Subcutaneous abdominal adipose tissue (tissue), 5 donors: Measurements from ENCODE around the gene TMED10.

Experiments
- H3K27ac ChIP-seq: one replicate; pipeline ENCODE4 v1.7.0; 2013; ENCODE audit warnings: low read depth, mild to moderate bottlenecking, inconsistent platforms, low read length, moderate library complexity
- H3K27me3 ChIP-seq, 5 donors: one replicate each; pipeline ENCODE4 v1.7.0; 2013; ENCODE audit warnings: low read length in 5 of 5, inconsistent platforms in 1 of 5; ENCODE audit not compliant: control insufficient read depth in 5 of 5, insufficient read depth in 4 of 5
- H3K36me3 ChIP-seq, 5 donors: one replicate each; pipeline ENCODE4 v1.7.0; 2013; ENCODE audit warnings: low read length in 5 of 5; ENCODE audit not compliant: control insufficient read depth in 5 of 5, insufficient read depth in 5 of 5
- H3K4me1 ChIP-seq, 5 donors: one replicate each; pipeline ENCODE4 v1.7.0; 2013; ENCODE audit warnings: low read length in 5 of 5, mild to moderate bottlenecking in 3 of 5, moderate library complexity in 1 of 5; ENCODE audit not compliant: control insufficient read depth in 5 of 5, insufficient read depth in 5 of 5
- H3K4me3 ChIP-seq, 5 donors: one replicate each; pipeline ENCODE4 v1.7.0; 2013; ENCODE audit warnings: low read length in 5 of 5, low read depth in 1 of 5
- H3K9ac ChIP-seq, 5 donors: one replicate each; pipeline ENCODE4 v1.7.0; 2013; ENCODE audit warnings: low read length in 5 of 5, mild to moderate bottlenecking in 4 of 5, moderate library complexity in 3 of 5
- H3K9me3 ChIP-seq, 5 donors: one replicate each; pipeline ENCODE4 v1.7.0; 2013; ENCODE audit warnings: low read length in 5 of 5; ENCODE audit not compliant: control insufficient read depth in 5 of 5
- donor health status: healthy.
- donor health status: healthy.
- donor health status: healthy.
- donor health status: healthy.
- donor health status: healthy.

The TMED10 gene

DNA sequence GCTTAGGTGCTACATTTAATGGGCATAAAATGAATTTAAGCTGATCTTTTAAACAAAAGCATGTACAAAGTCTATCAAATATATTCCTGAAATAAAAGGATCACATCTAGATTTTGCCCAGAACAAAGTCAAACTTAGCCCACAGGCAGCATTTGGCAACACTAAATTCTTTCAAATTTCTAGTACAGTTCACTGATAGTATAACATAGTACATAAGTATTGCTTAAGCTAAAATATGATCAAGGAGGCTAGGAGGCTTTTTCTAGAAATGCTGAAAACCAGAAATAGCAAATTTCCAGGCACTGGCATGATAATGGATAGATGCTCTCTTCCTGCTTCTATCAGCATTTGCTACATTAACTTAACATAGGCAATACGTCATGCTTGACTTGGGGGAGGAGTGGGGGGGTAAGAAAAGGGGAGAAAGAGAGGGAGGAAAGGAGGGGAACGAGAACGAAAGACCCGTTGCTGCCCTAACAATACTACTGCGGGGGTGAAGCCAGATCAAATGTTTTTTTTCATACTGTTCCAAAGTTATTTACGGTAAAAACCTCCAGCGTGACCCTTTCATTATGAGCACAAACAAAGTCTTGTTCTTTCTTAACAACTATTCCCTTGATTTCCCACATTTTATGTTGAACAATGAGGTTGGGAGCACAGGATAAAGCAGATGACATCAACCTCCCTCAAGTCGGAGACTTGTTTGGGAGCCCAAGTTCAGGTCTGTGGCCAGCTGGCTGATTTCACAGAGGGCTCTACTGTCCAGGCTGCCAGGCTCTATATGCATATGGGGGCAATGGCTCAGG is 10.6 kb downstream of the TMED10 start:
- Histone ChIP-seq H3K27ac (no peak overlapping the region), H3K36me3 (no peaks in the 10 kb centered on the region), H3K9ac (peak overlapping the region in 2 of 5 donors; percentile 11 to 34), H3K4me1 (peaks cover 0 to 19% (median 16%) of the 10 kb centered on the region in 5 donors), H3K4me3 (no peak overlapping the region), H3K27me3 (no peaks in the 10 kb centered on the region), H3K9me3 (no peaks in the 10 kb centered on the region)

DNA sequence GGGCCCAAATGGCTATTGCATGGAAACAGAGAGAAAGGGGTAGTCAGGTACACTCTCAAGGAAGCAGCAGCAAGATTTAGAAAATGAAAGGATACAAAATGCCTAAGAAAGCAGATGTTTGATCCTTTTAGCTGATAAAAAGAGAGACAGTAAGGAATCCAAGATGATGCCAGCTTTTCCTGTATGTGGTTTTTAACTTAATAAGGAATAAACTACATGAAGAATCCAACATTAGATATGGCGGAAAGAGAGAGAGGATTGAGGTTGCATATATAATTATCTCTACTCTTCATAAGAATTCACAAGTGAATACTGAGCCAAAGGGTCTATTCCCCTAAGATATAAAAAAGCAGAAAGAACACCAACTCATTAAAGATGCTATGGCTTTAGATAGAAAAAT is 11.6 kb downstream of the TMED10 start:
- H3K27me3 ChIP-seq = no peaks in the 10 kb centered on the region
- peaks cover 0 to 18% (median 12%) of the 10 kb centered on the region in 5 donors for H3K4me1 ChIP-seq
- no peaks in the 10 kb centered on the region for H3K36me3 ChIP-seq
- H3K9ac ChIP-seq = no peak overlapping the region
- no peak overlapping the region for H3K27ac ChIP-seq
- no peaks in the 10 kb centered on the region for H3K9me3 ChIP-seq
- H3K4me3 ChIP-seq = no peak overlapping the region

DNA sequence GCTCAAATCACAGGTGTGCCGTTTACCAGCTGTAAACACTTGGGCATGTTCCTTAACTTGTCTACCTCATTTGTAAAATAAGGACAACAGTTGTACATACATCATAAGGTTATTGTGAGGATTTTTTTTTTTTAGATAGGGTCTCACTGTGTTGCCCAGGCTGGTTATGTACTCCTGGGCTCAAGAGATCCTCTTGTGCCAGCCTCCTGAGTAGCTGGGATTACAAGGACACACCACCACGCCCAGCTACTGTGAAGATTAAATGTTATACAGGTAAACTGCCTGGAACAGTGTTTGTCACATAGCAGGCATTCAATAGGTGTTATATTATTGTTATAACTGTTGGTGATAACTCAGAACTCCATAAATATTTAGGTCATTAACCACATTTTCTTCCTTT is 12.7 kb downstream of the TMED10 start:
- Histone ChIP-seq H3K27me3 (no peaks in the 10 kb centered on the region), H3K36me3 (no peaks in the 10 kb centered on the region), H3K4me1 (peaks cover 0 to 18% (median 15%) of the 10 kb centered on the region in 5 donors), H3K4me3 (no peak overlapping the region), H3K9ac (no peak overlapping the region), H3K9me3 (no peaks in the 10 kb centered on the region), H3K27ac (no peak overlapping the region)

DNA sequence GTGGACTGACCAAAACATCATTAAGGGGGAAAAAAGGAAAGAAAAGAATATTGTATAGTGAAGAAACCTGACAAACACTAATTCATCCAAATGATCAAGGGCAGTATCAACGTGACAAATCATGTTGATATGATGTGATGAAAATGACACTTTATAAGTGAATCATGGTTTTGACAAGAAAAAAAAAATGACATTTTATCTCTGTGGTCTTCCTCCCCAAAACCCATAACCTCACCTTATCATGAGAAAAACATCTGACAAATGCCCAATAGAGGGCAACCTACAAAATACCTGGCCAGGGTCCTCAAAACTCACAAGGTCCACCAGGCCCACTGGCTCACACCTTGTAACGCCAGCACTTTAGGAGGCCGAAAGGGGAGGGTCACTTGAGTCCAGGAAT is 13.8 kb downstream of the TMED10 start:
- Histone ChIP-seq H3K27ac (no peak overlapping the region), H3K9ac (no peak overlapping the region), H3K4me1 (peaks cover 0 to 17% (median 14%) of the 10 kb centered on the region in 5 donors), H3K36me3 (no peaks in the 10 kb centered on the region), H3K27me3 (no peaks in the 10 kb centered on the region), H3K4me3 (no peak overlapping the region), H3K9me3 (no peaks in the 10 kb centered on the region)

DNA sequence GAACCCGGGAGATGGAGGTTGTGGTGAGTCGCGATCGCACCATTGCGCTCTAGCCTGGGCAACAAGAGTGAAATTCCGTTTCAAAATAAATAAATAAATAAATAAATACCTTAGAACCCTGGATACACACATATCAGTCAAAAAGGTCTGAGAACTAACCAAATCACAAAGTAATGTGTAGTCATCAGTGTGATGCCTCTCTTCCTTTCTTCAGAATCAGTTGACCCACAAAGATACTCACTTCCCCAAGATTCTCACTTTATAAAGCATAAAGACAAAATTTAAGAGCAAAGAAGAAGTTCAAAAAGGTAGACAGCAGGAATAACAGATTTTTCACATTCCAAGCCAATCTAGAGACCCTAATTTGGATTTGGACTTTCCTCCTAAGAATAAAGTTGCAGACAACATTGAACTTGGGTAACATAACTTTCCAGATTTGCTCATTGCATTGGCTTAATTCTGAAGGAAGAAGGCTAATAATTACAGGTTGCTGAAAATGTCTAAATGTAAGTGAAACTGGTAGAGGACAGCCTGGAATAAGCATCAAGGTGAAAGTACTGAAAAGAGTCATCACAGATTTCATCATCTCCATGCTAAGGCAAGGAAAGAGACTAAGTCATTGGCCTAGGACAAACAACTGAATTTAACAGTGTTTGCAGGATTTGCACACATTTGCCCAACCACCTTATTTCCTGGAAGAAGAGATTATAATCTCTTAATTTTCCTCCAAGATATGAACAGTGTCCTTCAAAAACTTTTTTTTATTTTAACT is 17.4 kb downstream of the TMED10 start:
- peaks cover 0 to 3% (median 0%) of the 10 kb centered on the region in 5 donors for H3K4me1 ChIP-seq
- H3K9me3 ChIP-seq = no peaks in the 10 kb centered on the region
- H3K36me3 ChIP-seq = no peaks in the 10 kb centered on the region
- H3K27me3 ChIP-seq = no peaks in the 10 kb centered on the region
- H3K4me3 ChIP-seq = no peak overlapping the region
- no peak overlapping the region for H3K9ac ChIP-seq
- no peak overlapping the region for H3K27ac ChIP-seq

DNA sequence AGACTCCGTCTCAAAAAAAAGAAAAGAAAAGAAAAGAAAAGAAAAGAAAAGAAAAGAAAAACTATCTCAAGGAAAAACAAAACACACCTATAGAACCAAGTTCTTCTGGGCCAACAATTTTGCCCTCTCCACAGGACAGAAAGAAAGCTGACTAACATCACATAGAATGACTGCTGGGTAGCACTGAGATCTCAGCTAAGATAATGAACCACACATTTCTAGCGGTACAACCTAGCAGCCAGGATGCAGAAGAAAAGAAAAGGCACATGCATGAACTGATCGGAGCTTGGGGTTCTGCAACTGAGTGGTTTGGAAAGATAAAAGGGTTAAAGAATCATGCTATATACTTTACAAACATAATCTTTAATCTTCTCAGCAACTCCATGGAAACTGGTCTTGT is 19.5 kb downstream of the TMED10 start:
- peaks cover 0 to 5% (median 0%) of the 10 kb centered on the region in 5 donors for H3K4me1 ChIP-seq
- H3K4me3 ChIP-seq = no peak overlapping the region
- H3K9ac ChIP-seq = no peak overlapping the region
- no peaks in the 10 kb centered on the region for H3K9me3 ChIP-seq
- H3K27ac ChIP-seq = no peak overlapping the region
- peaks cover 0 to under 1% (median 0%) of the 10 kb centered on the region in 5 donors for H3K36me3 ChIP-seq
- no peaks in the 10 kb centered on the region for H3K27me3 ChIP-seq

DNA sequence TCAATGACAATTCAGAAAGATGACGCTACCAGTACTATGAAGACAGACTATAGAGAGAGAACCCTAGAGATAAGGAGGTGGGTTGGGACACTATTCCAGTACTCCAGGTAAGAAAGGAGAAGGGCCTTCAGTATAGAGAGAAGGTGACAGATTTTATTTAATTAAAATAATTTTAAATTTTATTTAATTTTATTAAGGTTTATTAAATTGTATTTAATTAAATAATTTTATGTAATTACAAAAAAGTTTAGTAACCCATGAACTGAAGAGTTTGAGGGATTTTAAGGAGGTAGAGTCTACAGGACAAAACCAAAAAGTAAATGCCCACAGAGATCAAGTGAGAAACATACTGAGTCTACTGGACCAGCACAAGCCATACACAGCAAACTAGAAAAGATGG is 20.3 kb downstream of the TMED10 start:
- no peak overlapping the region for H3K9ac ChIP-seq
- no peaks in the 10 kb centered on the region for H3K9me3 ChIP-seq
- no peak overlapping the region for H3K27ac ChIP-seq
- H3K4me1 ChIP-seq = peaks cover 0 to 9% (median 0%) of the 10 kb centered on the region in 5 donors
- no peaks in the 10 kb centered on the region for H3K27me3 ChIP-seq
- H3K36me3 ChIP-seq = peaks cover 5 to 8% (median 6%) of the 10 kb centered on the region in 5 donors
- no peak overlapping the region for H3K4me3 ChIP-seq

DNA sequence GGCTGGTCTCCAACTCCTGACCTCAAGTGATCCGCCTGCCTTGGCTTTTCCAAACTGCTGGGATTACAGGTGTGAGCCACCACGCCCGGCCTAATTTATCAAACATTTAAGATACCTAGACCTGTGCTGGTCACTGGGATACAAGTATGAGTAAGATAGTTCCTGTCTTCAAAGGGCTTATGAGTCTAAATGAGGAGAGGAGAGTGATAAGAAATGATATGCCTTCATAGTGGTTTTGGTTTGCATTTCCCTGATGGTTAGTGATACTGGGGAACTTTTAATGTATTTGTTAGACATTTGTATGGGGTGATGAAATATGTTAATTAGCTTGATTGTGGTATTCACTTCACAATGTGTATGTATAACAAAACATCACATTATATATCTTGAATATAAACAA is 21.2 kb downstream of the TMED10 start:
- Histone ChIP-seq H3K27ac (no peak overlapping the region), H3K4me3 (no peak overlapping the region), H3K9ac (no peak overlapping the region), H3K9me3 (no peaks in the 10 kb centered on the region), H3K36me3 (peaks cover 9 to 15% (median 11%) of the 10 kb centered on the region in 5 donors), H3K27me3 (no peaks in the 10 kb centered on the region), H3K4me1 (peaks cover 0 to 9% (median under 1%) of the 10 kb centered on the region in 5 donors)

DNA sequence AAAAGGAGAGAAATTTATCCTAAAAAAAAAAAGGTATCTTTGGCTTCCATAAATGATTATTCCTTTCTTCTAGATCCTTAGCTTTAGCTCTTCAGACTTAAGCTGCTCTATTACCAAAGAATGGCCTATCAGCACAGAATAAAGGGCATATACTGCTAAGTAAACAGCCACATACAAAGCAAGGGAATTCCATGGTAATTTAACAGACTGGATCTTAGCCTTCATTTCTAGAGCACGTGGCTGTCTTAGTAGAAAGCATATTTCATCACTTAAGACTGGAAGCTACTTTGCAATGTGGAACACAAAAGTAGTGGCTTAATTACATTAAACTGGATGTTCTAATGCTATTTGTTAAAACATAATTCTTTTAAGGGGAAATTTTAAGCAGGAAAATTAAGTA is 23.1 kb downstream of the TMED10 start:
- H3K36me3 ChIP-seq = peaks cover 11 to 25% (median 12%) of the 10 kb centered on the region in 5 donors
- H3K9me3 ChIP-seq = no peaks in the 10 kb centered on the region
- H3K4me1 ChIP-seq = peaks cover 0 to 13% (median 3%) of the 10 kb centered on the region in 5 donors
- H3K9ac ChIP-seq = no peak overlapping the region
- H3K27me3 ChIP-seq = no peaks in the 10 kb centered on the region
- no peak overlapping the region for H3K4me3 ChIP-seq
- H3K27ac ChIP-seq = no peak overlapping the region

DNA sequence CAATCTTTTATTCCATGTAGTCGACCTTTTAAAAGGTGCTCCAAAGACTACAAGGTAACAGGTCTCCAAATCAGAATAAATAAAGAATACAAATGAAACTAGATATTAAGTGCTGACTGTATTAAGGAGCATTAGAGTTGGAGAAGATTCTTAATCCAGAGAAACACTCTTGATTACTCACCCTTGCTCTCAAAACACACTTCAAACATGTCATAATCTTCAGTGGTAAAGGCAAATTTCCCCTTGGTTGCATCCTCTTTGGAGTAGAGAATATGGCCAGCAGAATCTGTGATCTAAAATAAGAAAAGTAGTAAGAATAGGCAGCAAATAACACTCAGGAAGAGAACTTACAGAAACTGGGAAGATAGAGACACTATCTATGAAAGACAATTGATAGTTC is 24.6 kb downstream of the TMED10 start:
- Histone ChIP-seq H3K9ac (no peak overlapping the region), H3K9me3 (no peaks in the 10 kb centered on the region), H3K4me3 (no peak overlapping the region), H3K27me3 (no peaks in the 10 kb centered on the region), H3K4me1 (peaks cover 0 to 15% (median 13%) of the 10 kb centered on the region in 5 donors), H3K27ac (no peak overlapping the region), H3K36me3 (peaks cover 11 to 27% (median 12%) of the 10 kb centered on the region in 5 donors)
